Vagina (tissue), 2 donors: ENCODE data around the gene COA1. TPM values are rescaled to one million over a fixed set of nuclear protein-coding genes. Genes with fewer than 3 reads are reported as not detected.

ENCODE experiments used
- DNase-seq, 2 donors: peaks; one replicate each; pipeline ENCODE4 v3.0.0-alpha.2; 2017; ENCODE audit errors: extremely low spot score in 2 of 2
- H3K27ac ChIP-seq: fragments of 200-600 bp; sonication (generic); one replicate; pipeline ENCODE4 v1.5.1; 2019
- H3K27me3 ChIP-seq: fragments of 200-600 bp; sonication (generic); one replicate; pipeline ENCODE4 v1.5.1; 2019
- H3K36me3 ChIP-seq, 2 donors: fragments of 200-600 bp; sonication (generic); one replicate each; pipeline ENCODE4 v1.5.1; 2017 to 2019
- H3K4me1 ChIP-seq: fragments of 200-600 bp; sonication (generic); one replicate; pipeline ENCODE4 v1.5.1; 2019
- H3K4me3 ChIP-seq, 2 donors: fragments of 200-600 bp; sonication (generic); 1 replicate in 1 of 2; 2 replicates in 1 of 2; pipeline ENCODE4 v1.5.1; 2016 to 2019
- H3K9me3 ChIP-seq: fragments of 200-600 bp; sonication (generic); one replicate; pipeline ENCODE4 v1.5.1; 2019
- CTCF ChIP-seq, 3 experiments: fragments of 450-650 bp in 2 of 3; fragments of 200-600 bp in 1 of 3; sonication (generic) in 1 of 3; IDR thresholded peaks; one replicate each; pipeline ENCODE4 v1.5.1; 2017 to 2019; ENCODE audit warnings: antibody characterized with exemption in 3 of 3, mild to moderate bottlenecking in 2 of 3, moderate library complexity in 2 of 3
- POLR2A ChIP-seq, 2 donors: fragments of 450-650 bp; IDR thresholded peaks; one replicate each; pipeline ENCODE4 v1.6.1; 2017; ENCODE audit warnings: antibody characterized with exemption in 2 of 2, mild to moderate bottlenecking in 2 of 2, moderate library complexity in 2 of 2
- POLR2AphosphoS5 ChIP-seq, 2 donors: sonication (generic); formaldehyde crosslinking; IDR thresholded peaks; one replicate each; pipeline ENCODE4 v1.9.0; 2017; ENCODE audit warnings: antibody characterized with exemption in 2 of 2, mild to moderate bottlenecking in 2 of 2, low read depth in 1 of 2; ENCODE audit not compliant: insufficient read depth in 1 of 2
- intact Hi-C: fragments of 100-400 bp; cut with DNase I; formaldehyde crosslinking; loops from one replicate; pipeline ENCODE4 v1.15.1; 2023
- total RNA-seq: library from RNA; depleted of rRNA; stranded (reverse); fragments of >200 nt; gene quantifications from one replicate; pipeline ENCODE4 v1.2.3, GENCODE V29; 2016

The COA1 gene
- total RNA-seq, 1 donor from 2014 or later, result 47.6 TPM

DNA sequence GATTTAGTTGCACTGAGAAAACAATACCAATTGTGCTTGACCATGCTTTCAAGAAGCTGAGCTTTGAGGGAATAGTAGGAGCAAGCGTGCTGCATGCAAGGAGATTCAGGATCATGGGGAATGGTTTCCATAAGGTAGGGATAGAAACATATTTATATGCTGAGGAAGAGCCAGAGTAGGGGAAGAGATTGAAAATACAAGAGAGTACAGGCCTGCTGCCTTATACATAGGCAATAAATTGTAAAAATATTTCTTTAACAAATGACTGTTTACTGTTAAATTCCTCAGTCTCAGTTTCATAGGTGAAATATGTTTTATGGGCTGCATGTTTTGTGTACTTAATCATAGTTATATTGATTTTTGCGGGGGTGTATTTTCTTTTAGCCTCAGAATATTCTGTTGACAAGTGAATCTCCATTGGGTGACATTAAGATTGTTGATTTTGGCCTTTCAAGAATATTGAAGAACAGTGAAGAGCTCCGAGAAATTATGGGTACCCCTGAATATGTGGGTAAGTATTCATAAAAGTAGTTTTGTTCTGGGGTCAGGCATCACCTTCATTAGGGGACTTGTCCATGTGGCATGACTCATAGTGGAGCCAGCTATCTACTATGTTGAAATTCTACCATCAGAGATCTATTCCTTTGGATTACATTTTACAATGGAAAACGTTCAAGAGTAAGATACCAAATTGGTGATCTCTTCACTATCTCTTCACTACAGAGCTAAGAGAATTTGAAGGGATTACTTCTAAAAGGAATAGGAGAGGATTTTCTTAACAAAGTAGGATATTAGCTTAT, 109.9 kb downstream of the COA1 start:
- TF ChIP-seq CTCF (IDR thresholded peaks at IDR 0.05), result no peak
- TF ChIP-seq POLR2AphosphoS5 (IDR thresholded peaks at IDR 0.05; ENCODE audit: insufficient read depth in 1 of 2, low read depth in 1 of 2), result no peak
- no peak for TF ChIP-seq POLR2A (IDR thresholded peaks at IDR 0.05)
- no peaks in the 10 kb centered on the region for H3K27me3 ChIP-seq
- H3K36me3 ChIP-seq, result peaks cover 0 to 1% of the 10 kb centered on the region in 2 donors
- H3K4me1 ChIP-seq, result no peaks in the 10 kb centered on the region
- no peaks in the 10 kb centered on the region for H3K9me3 ChIP-seq
- intact Hi-C loops, result no loop called here
- no peak overlapping the region for H3K4me3 ChIP-seq
- no peak for DNase-seq
- no peak overlapping the region for H3K27ac ChIP-seq

GRCh38 chr7:43618073-43618472, 111.2 kb downstream of the COA1 start:
- no peaks in the 10 kb centered on the region for H3K36me3 ChIP-seq
- H3K4me1 ChIP-seq, result peaks cover 9% of the 10 kb centered on the region
- no peak overlapping the region for H3K4me3 ChIP-seq
- intact Hi-C loops, result no loop called here
- no peak for DNase-seq
- no peaks in the 10 kb centered on the region for H3K9me3 ChIP-seq
- TF ChIP-seq POLR2A (IDR thresholded peaks at IDR 0.05), result no peak
- TF ChIP-seq CTCF (IDR thresholded peaks at IDR 0.05), result no peak
- TF ChIP-seq POLR2AphosphoS5 (IDR thresholded peaks at IDR 0.05; ENCODE audit: insufficient read depth in 1 of 2, low read depth in 1 of 2), result no peak
- H3K27ac ChIP-seq, result no peak overlapping the region
- H3K27me3 ChIP-seq, result no peaks in the 10 kb centered on the region

GRCh38 chr7:43616977-43617376, 112.3 kb downstream of the COA1 start:
- H3K27me3 ChIP-seq, result no peaks in the 10 kb centered on the region
- H3K36me3 ChIP-seq, result no peaks in the 10 kb centered on the region
- DNase-seq, result no peak
- H3K27ac ChIP-seq, result no peak overlapping the region
- H3K9me3 ChIP-seq, result no peaks in the 10 kb centered on the region
- TF ChIP-seq POLR2AphosphoS5 (IDR thresholded peaks at IDR 0.05; ENCODE audit: insufficient read depth in 1 of 2, low read depth in 1 of 2) (no peak), CTCF (IDR thresholded peaks at IDR 0.05) (no peak), POLR2A (IDR thresholded peaks at IDR 0.05) (no peak)
- no peak overlapping the region for H3K4me3 ChIP-seq
- intact Hi-C loops, result no loop called here
- peaks cover 18% of the 10 kb centered on the region for H3K4me1 ChIP-seq

DNA sequence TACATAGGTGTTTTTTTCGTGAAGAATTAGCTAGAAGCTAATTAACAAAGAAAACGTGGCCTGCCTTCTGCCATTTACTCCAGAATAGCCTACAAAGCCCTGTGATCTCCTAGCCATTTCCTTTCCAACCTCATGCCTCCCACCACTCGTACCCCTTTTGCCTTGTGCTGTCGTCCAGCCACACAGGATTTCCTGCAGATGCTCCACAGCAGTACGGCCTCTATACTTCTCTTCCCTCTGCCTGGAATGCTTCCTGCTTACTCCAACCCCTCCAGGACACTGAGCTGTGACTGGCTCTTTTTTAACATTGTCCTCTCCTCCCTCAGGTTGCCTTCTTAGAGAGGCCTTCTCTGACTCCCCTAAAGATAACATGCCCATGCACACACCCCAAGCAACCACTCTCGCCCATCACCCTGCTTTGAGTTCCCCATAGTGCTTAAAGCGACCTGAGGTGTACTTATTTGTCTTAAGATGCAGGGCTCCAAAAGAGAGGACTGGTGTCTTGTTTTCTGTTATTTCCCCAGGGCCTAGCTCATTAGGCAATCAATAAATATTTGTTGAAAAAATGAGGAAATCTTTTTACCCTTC, 113.7 kb downstream of the COA1 start:
- DNase-seq, result no peak
- intact Hi-C loops, result no loop called here
- H3K9me3 ChIP-seq, result no peaks in the 10 kb centered on the region
- H3K4me3 ChIP-seq, result no peak overlapping the region
- no peaks in the 10 kb centered on the region for H3K36me3 ChIP-seq
- H3K4me1 ChIP-seq, result peaks cover 24% of the 10 kb centered on the region
- H3K27me3 ChIP-seq, result no peaks in the 10 kb centered on the region
- H3K27ac ChIP-seq, result no peak overlapping the region
- TF ChIP-seq POLR2A (IDR thresholded peaks at IDR 0.05) (no peak), CTCF (IDR thresholded peaks at IDR 0.05) (no peak), POLR2AphosphoS5 (IDR thresholded peaks at IDR 0.05; ENCODE audit: insufficient read depth in 1 of 2, low read depth in 1 of 2) (no peak)
